KMS-11 (cell line): ENCODE results near the gene CD99L2.

Experiments
- H2AFZ ChIP-seq: fragments of 200-600 bp; sonication (generic); 2 replicates; pipeline ENCODE4 v1.6.1; 2016; ENCODE audit warnings: antibody characterized with exemption, mixed run types, low read depth
- H3K27ac ChIP-seq: fragments of 200-600 bp; sonication (generic); 2 replicates; pipeline ENCODE4 v1.6.1; 2016; ENCODE audit warnings: mild to moderate bottlenecking, mixed run types
- H3K27me3 ChIP-seq: fragments of 200-600 bp; sonication (generic); 2 replicates; pipeline ENCODE4 v1.6.1; 2017; ENCODE audit warnings: mild to moderate bottlenecking, low read depth, mixed run types, moderate library complexity; ENCODE audit not compliant: insufficient read depth
- H3K36me3 ChIP-seq: fragments of 200-600 bp; sonication (generic); 2 replicates; pipeline ENCODE4 v1.6.1; 2017; ENCODE audit warnings: mild to moderate bottlenecking, mixed run types; ENCODE audit not compliant: insufficient read depth
- H3K4me1 ChIP-seq: fragments of 200-600 bp; sonication (generic); 2 replicates; pipeline ENCODE4 v1.6.1; 2016; ENCODE audit warnings: mild to moderate bottlenecking, low read depth, mixed run types; ENCODE audit not compliant: poor library complexity, severe bottlenecking
- H3K4me2 ChIP-seq: fragments of 200-600 bp; sonication (generic); 2 replicates; pipeline ENCODE4 v1.7.0; 2016; ENCODE audit warnings: mild to moderate bottlenecking, mixed run types
- H3K4me3 ChIP-seq: fragments of 200-600 bp; sonication (generic); IDR thresholded peaks from 2 replicates; pipeline ENCODE4 v1.6.1; 2017; ENCODE audit warnings: low read depth, low read length, mixed read lengths; ENCODE audit not compliant: insufficient read depth
- H3K79me2 ChIP-seq: fragments of 200-600 bp; sonication (generic); 2 replicates; pipeline ENCODE4 v1.6.1; 2016; ENCODE audit warnings: low read depth, mixed run types; ENCODE audit not compliant: insufficient read depth
- H3K9ac ChIP-seq: fragments of 200-600 bp; sonication (generic); 2 replicates; pipeline ENCODE4 v1.6.1; 2016; ENCODE audit warnings: mild to moderate bottlenecking, mixed run types
- H4K20me1 ChIP-seq: fragments of 200-600 bp; sonication (generic); 2 replicates; pipeline ENCODE4 v1.6.1; 2016; ENCODE audit warnings: mild to moderate bottlenecking, mixed run types; ENCODE audit not compliant: insufficient read depth
- TF ChIP-seq, protein P1 (sequence below): fragments of 200-600 bp; sonication (generic); conservative IDR thresholded peaks from 2 replicates; pipeline ENCODE4 v1.6.1; 2017; ENCODE audit warnings: low read depth, mild to moderate bottlenecking, antibody characterized with exemption, low read length, moderate library complexity, mixed read lengths

CD99L2 gene

DNA sequence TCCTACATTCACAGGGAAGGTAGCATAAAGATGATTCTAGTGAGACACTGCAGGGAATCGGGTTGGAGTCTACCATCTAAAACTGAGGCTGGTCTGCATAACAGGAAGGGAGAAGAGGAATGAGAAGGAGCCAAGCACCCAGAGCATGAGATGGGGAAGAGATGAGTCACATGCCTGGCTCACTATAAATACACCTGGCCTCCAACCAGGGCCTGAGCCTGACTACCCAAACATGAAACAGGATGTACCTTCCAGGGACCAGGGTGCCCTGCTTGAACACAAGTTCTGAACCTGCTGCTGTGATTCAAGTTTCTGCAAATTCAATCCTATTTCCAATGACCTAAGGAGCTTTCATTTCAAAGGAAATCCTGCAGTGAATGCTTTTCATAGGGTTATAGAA is 24.9 kb downstream of the CD99L2 start:
- no peaks in the 10 kb centered on the region for H3K36me3 ChIP-seq

DNA sequence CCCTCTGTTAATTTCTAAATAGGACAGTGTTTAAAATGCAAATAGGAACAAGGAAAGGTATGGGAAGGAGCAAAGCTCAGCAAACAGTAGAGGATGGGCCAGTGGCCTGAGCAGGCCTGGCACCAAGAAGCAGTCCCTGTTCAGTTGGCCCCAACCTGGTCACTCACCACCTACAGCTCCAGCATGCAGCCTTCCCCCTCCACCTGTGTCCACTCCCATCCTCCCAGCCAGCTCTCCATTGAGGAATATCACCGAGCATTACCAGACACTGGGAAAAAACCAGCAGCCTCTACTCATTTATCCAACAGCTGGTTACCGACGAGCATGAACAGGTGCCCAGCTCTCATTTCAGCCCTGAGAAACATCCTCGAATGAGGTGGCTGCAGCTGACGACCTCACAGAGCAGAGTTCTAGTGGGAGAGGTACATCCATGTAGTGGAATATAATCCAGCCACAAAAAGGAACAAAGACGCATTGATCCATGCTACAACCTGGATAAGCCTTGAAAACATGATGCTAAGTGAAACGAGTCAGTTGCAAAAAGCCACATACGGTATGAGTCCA is 25.6 kb downstream of the CD99L2 start:
- H3K27ac ChIP-seq: no peak overlapping the region

More for the DNA sequence above, 24.9 kb downstream of the CD99L2 start:
- H3K27me3 ChIP-seq: no peaks in the 10 kb centered on the region
- no peaks in the 10 kb centered on the region for H4K20me1 ChIP-seq
- no peak overlapping the region; the same call in 1 of the 2 replicates for H3K4me2 ChIP-seq
- TF ChIP-seq, protein P1, sequence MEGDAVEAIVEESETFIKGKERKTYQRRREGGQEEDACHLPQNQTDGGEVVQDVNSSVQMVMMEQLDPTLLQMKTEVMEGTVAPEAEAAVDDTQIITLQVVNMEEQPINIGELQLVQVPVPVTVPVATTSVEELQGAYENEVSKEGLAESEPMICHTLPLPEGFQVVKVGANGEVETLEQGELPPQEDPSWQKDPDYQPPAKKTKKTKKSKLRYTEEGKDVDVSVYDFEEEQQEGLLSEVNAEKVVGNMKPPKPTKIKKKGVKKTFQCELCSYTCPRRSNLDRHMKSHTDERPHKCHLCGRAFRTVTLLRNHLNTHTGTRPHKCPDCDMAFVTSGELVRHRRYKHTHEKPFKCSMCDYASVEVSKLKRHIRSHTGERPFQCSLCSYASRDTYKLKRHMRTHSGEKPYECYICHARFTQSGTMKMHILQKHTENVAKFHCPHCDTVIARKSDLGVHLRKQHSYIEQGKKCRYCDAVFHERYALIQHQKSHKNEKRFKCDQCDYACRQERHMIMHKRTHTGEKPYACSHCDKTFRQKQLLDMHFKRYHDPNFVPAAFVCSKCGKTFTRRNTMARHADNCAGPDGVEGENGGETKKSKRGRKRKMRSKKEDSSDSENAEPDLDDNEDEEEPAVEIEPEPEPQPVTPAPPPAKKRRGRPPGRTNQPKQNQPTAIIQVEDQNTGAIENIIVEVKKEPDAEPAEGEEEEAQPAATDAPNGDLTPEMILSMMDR: no peak
- no peak overlapping the region for H3K4me3 ChIP-seq
- no peak overlapping the region for H2AFZ ChIP-seq
- H3K9ac ChIP-seq: no peak overlapping the region
- no peaks in the 10 kb centered on the region for H3K79me2 ChIP-seq
- peaks cover 26% of the 10 kb centered on the region for H3K4me1 ChIP-seq
- H3K27ac ChIP-seq: no peak overlapping the region

DNA sequence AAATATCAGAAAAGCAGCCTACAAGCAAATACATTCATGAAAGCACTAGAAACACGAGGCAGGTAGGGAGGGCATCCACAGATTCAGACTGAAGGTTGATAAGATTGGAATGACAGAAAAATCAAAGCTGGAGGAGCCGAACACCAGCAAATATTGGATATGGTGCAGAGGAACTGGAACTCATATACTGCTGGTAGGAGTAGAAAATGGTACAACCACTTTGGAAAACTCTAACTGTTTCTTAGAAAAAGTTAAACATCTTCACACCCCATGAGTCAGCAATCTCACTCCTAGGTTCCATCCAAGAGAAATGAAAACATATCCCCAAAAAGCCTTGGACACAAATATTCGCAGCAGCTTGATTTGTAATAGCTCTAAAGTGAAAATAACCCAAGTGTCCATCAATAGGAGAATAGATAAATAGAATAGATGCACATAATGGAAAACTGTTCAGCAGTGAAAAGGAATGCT is 27.1 kb downstream of the CD99L2 start:
- Histone ChIP-seq H3K4me3 (no peak overlapping the region), H3K79me2 (no peaks in the 10 kb centered on the region), H3K4me2 (no peak overlapping the region), H3K27ac (no peak overlapping the region), H3K36me3 (no peaks in the 10 kb centered on the region), H3K4me1 (peaks cover 28% of the 10 kb centered on the region), H3K9ac (no peak overlapping the region), H4K20me1 (no peaks in the 10 kb centered on the region), H3K27me3 (no peaks in the 10 kb centered on the region), H2AFZ (no peak overlapping the region)
- TF ChIP-seq, protein P1: no peak

More for the DNA sequence above, 25.6 kb downstream of the CD99L2 start:
- H3K36me3 ChIP-seq: no peaks in the 10 kb centered on the region
- H3K9ac ChIP-seq: no peak overlapping the region
- H2AFZ ChIP-seq: no peak overlapping the region
- peaks cover 28% of the 10 kb centered on the region for H3K4me1 ChIP-seq
- H3K4me3 ChIP-seq: no peak overlapping the region
- TF ChIP-seq, protein P1: no peak
- H3K27me3 ChIP-seq: no peaks in the 10 kb centered on the region
- H3K79me2 ChIP-seq: no peaks in the 10 kb centered on the region
- H3K4me2 ChIP-seq: no peak overlapping the region
- no peaks in the 10 kb centered on the region for H4K20me1 ChIP-seq

DNA sequence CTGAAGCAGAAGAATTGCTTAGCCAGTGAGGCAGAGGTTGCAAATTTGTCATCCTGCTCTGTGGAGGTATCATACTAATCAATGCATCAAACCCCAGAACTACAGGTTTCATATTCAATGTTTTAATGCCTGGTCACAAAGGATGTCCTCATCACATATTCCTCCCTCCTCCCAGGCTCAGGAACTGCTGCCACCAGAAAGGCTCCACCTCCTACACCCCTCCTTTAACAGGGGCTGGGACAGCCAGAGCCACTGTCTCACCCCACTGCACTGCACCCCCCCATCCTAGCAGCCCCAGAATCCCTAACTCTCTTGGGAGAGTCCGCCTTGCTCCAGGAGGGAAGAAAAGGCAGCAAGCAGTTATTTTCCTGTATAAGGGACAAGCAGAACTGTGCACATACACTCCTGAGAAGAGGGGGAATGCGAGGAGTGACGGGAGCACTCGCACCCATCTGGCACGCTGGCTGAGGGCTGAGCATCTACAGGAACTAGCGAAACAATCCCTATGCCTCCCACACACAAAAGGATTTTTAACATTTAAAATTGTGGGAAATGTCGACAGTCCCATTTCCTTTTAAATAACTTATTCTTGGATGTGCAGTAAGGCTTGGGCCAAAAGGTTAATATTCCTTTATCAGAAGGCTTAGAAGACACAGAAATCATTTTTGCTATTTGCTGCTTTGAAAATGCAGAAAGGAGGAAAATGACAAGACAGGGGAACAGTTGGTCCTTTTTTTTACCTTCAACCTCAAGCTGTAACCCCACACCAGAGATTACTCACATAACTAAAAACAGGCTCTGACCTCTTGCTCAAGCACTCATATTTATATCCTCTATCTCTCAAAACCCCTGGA is 27.8 kb downstream of the CD99L2 start:
- no peak overlapping the region for H3K9ac ChIP-seq
- H3K4me1 ChIP-seq: peaks cover 28% of the 10 kb centered on the region
- no peaks in the 10 kb centered on the region for H3K36me3 ChIP-seq
- no peaks in the 10 kb centered on the region for H3K79me2 ChIP-seq
- no peak overlapping the region for H3K27ac ChIP-seq
- H3K27me3 ChIP-seq: no peaks in the 10 kb centered on the region
- no peak overlapping the region for H3K4me3 ChIP-seq
- H4K20me1 ChIP-seq: no peaks in the 10 kb centered on the region
- H3K4me2 ChIP-seq: no peak overlapping the region
- TF ChIP-seq, protein P1: no peak
- no peak overlapping the region for H2AFZ ChIP-seq
